T-cell (primary cell): ENCODE measurements around the gene DTL. TPM values are rescaled to one million over a fixed set of nuclear protein-coding genes. Genes with fewer than 3 reads are reported as not detected.

Experiments
- ATAC-seq, 4 experiments: fragments of 200-7000 bp in 3 of 4; fragments of 150-1000 bp in 1 of 4; cut with Tn5 transposase; replicated peaks in 1 of 4; 1 replicate in 3 of 4; 2 replicates in 1 of 4; pipeline ENCODE4 v1.10.0; 2021; ENCODE audit warnings: moderate library complexity in 3 of 4, mild to moderate bottlenecking in 2 of 4, moderate number of reproducible peaks in 1 of 4
- CTCF ChIA-PET, 2 donors: fragments of 300-600 bp; sonication (Branson Sonifier 250); formaldehyde crosslinking; loops; one replicate each; lab custom pipeline; 2022; ENCODE audit warnings: antibody characterized with exemption in 2 of 2; lab: Charles Lee
- POLR2A ChIA-PET, 2 donors: fragments of 300-600 bp; sonication (Branson Sonifier 250); formaldehyde crosslinking; loops; one replicate each; lab custom pipeline; 2022; ENCODE audit warnings: antibody characterized with exemption in 2 of 2; lab: Charles Lee
- DNase-seq, 35 experiments: peaks; one replicate each; pipeline versions ENCODE4 v3.0.0 to v3.0.0-alpha.2; 2013 to 2023
- H3K27ac ChIP-seq: one replicate; pipeline ENCODE4 v1.5.1; 2013; ENCODE audit warnings: low read length
- H3K27me3 ChIP-seq, 2 experiments: replicated peaks in 1 of 2; 1 replicate in 1 of 2; 2 replicates in 1 of 2; pipeline versions ENCODE4 v1.6.1 to v1.7.0; 2013; ENCODE audit warnings: low read length in 1 of 2, mixed read lengths in 1 of 2; ENCODE audit not compliant: control insufficient read depth in 2 of 2, insufficient read depth in 2 of 2; ENCODE audit errors: extremely low read depth in 1 of 2
- H3K36me3 ChIP-seq, 2 donors: 1 replicate in 1 of 2; 2 replicates in 1 of 2; pipeline versions ENCODE4 v1.6.1 to v1.7.0; 2013; ENCODE audit warnings: low read length in 1 of 2; ENCODE audit not compliant: control insufficient read depth in 2 of 2, insufficient read depth in 1 of 2; ENCODE audit errors: extremely low read depth in 1 of 2
- H3K4me1 ChIP-seq, 2 experiments: 1 replicate in 1 of 2; 2 replicates in 1 of 2; pipeline versions ENCODE4 v1.6.1 to v1.7.0; 2013; ENCODE audit warnings: low read length in 2 of 2, mixed read lengths in 1 of 2; ENCODE audit not compliant: insufficient read depth in 2 of 2, control insufficient read depth in 1 of 2; ENCODE audit errors: extremely low read depth in 1 of 2
- H3K4me3 ChIP-seq, 2 donors: 1 replicate in 1 of 2; 2 replicates in 1 of 2; pipeline versions ENCODE4 v1.5.1 to v1.7.0; 2013; ENCODE audit warnings: mild to moderate bottlenecking in 2 of 2, low read length in 1 of 2, moderate library complexity in 1 of 2; ENCODE audit not compliant: control insufficient read depth in 1 of 2; ENCODE audit errors: extremely low read depth in 1 of 2
- H3K9me3 ChIP-seq: 2 replicates; pipeline ENCODE4 v1.7.0; 2013
- H3K27ac Mint-ChIP-seq, 2 donors: one replicate each; pipeline ENCODE4 v1.8.0; 2020 to 2021; ENCODE audit warnings: mild to moderate bottlenecking in 2 of 2, mixed read lengths in 2 of 2
- H3K27me3 Mint-ChIP-seq, 2 donors: one replicate each; pipeline ENCODE4 v1.8.0; 2021 to 2022; ENCODE audit warnings: mixed read lengths in 2 of 2
- H3K36me3 Mint-ChIP-seq: one replicate; pipeline ENCODE4 v1.8.0; 2021; ENCODE audit warnings: mixed read lengths
- H3K4me1 Mint-ChIP-seq, 3 donors: one replicate each; pipeline ENCODE4 v1.8.0; 2020 to 2022; ENCODE audit warnings: mixed read lengths in 3 of 3, mild to moderate bottlenecking in 1 of 3
- H3K4me3 Mint-ChIP-seq, 3 donors: one replicate each; pipeline ENCODE4 v1.8.0; 2020 to 2022; ENCODE audit warnings: mild to moderate bottlenecking in 3 of 3, mixed read lengths in 3 of 3, moderate library complexity in 3 of 3
- H3K9me3 Mint-ChIP-seq, 3 donors: one replicate each; pipeline ENCODE4 v1.8.0; 2020 to 2022; ENCODE audit warnings: mixed read lengths in 3 of 3
- WGBS: methylation state at CpG from one replicate; pipeline ENCODE4 v1.1.5; 2013; ENCODE audit warnings: missing lambda C conversion rate; ENCODE audit not compliant: insufficient coverage; 5-methylcytosine and 5-hydroxymethylcytosine counted together
- total RNA-seq, 35 experiments: library from RNA in 6 of 35; stranded (reverse) in 6 of 35; fragments of 120-200 nt in 1 of 35; gene quantifications; one replicate each; pipeline versions ENCODE4 v1.2.1 to v1.2.4 and lab custom pipeline; 2013 to 2026

Gene DTL
- total RNA-seq, 5 donors from 2014 or later (not counting 1 experiment from before 2014, with no cell fraction given): 0.44 to 1.9 (median 1.2) TPM

- DNase-seq: no peak
- Histone ChIP-seq H3K9me3 (no peaks in the 10 kb centered on the region), H3K27me3 (no peaks in the 10 kb centered on the region), H3K4me1 (peaks cover 0 to 26% of the 10 kb centered on the region in 2 experiments), H3K27ac (no peak overlapping the region), H3K4me3 (no peak overlapping the region), H3K36me3 (no peaks in the 10 kb centered on the region)
- H3K36me3 Mint-ChIP-seq: peaks cover 5% of the 10 kb centered on the region
- ATAC-seq: no peak
- H3K4me1 Mint-ChIP-seq: peaks cover 0 to 9% (median 8%) of the 10 kb centered on the region in 3 donors
- POLR2A ChIA-PET: interaction anchor here in 1 of 2 donors (0.6 kb wide), 1 partner anchor 1461 kb away, joined by 9 read pairs; no protein-coding TSS in a partner anchor
- no peaks in the 10 kb centered on the region for H3K27me3 Mint-ChIP-seq
- no peak overlapping the region for H3K27ac Mint-ChIP-seq
- 100% methylated on average over 1 of the region's 3 CpGs for WGBS
- CTCF ChIA-PET: interaction anchor here in 1 of 2 donors (0.6 kb wide), 1 partner anchor 27 kb away, joined by 3 read pairs; no protein-coding TSS in a partner anchor
- H3K9me3 Mint-ChIP-seq: no peaks in the 10 kb centered on the region
- H3K4me3 Mint-ChIP-seq: no peak overlapping the region
Measured at GRCh38 chr1:212104586-212105325, 69.2 kb downstream of the DTL start.

- no peak for DNase-seq
- peaks cover 0 to 9% (median 8%) of the 10 kb centered on the region in 3 donors for H3K4me1 Mint-ChIP-seq
- CTCF ChIA-PET: interaction anchor here (0.6 kb wide), 2 partner anchors 92 to 93 kb away, joined by 3 to 4 read pairs; no protein-coding TSS in a partner anchor
- Histone ChIP-seq H3K4me3 (no peak overlapping the region), H3K9me3 (no peaks in the 10 kb centered on the region), H3K27ac (no peak overlapping the region), H3K4me1 (peaks cover 0 to 36% of the 10 kb centered on the region in 2 experiments), H3K27me3 (no peaks in the 10 kb centered on the region), H3K36me3 (no peaks in the 10 kb centered on the region)
- 83% methylated on average over 1 of the region's 1 CpG for WGBS
- POLR2A ChIA-PET: interaction anchor here (0.7 to 0.9 kb wide), 2 partner anchors 65 to 367 kb away, joined by 3 to 4 read pairs; no protein-coding TSS in a partner anchor
- H3K4me3 Mint-ChIP-seq: no peak overlapping the region
- H3K27ac Mint-ChIP-seq: no peak overlapping the region
- no peaks in the 10 kb centered on the region for H3K27me3 Mint-ChIP-seq
- no peaks in the 10 kb centered on the region for H3K9me3 Mint-ChIP-seq
- ATAC-seq: no peak
- no peaks in the 10 kb centered on the region for H3K36me3 Mint-ChIP-seq
Measured at GRCh38 chr1:212106286-212106792, 70.8 kb downstream of the DTL start.

- Histone ChIP-seq H3K36me3 (no peaks in the 10 kb centered on the region), H3K9me3 (no peaks in the 10 kb centered on the region), H3K4me1 (peaks cover 0 to 38% of the 10 kb centered on the region in 2 experiments), H3K27me3 (no peaks in the 10 kb centered on the region), H3K27ac (no peak overlapping the region), H3K4me3 (peak overlapping the region in 1 of 2 donors; percentile 23)
- peak in 1 of 4 experiments; percentile 36 for ATAC-seq
- ChIA-PET POLR2A (no interaction called here), CTCF (interaction anchor here in 1 of 2 donors (0.9 kb wide), 1 partner anchor 100 kb away, joined by 3 read pairs; no protein-coding TSS in a partner anchor)
- Mint-ChIP-seq H3K27ac (no peak overlapping the region), H3K27me3 (no peaks in the 10 kb centered on the region), H3K36me3 (no peaks in the 10 kb centered on the region), H3K4me3 (no peak overlapping the region), H3K4me1 (peaks cover 0 to 9% (median 8%) of the 10 kb centered on the region in 3 donors), H3K9me3 (no peaks in the 10 kb centered on the region)
- WGBS: no CpG with 5 or more reads among the region's 3 CpGs
- no peak for DNase-seq
Measured at GRCh38 chr1:212107481-212107880, 71.9 kb downstream of the DTL start.

- H3K4me1 Mint-ChIP-seq: peaks cover 0 to 9% (median 8%) of the 10 kb centered on the region in 3 donors
- ATAC-seq (no peak), DNase-seq (no peak)
- H3K36me3 ChIP-seq: no peaks in the 10 kb centered on the region
- CTCF ChIA-PET: interaction anchor here (0.5 to 0.9 kb wide), 3 partner anchors 11 to 243 kb away, joined by 3 to 5 read pairs (median 3); no protein-coding TSS in a partner anchor
- peaks cover 0 to 38% of the 10 kb centered on the region in 2 experiments for H3K4me1 ChIP-seq
- no peaks in the 10 kb centered on the region for H3K36me3 Mint-ChIP-seq
- no peak overlapping the region for H3K27ac ChIP-seq
- no peak overlapping the region for H3K4me3 Mint-ChIP-seq
- no peak overlapping the region for H3K27ac Mint-ChIP-seq
- no peaks in the 10 kb centered on the region for H3K9me3 ChIP-seq
- no peak overlapping the region for H3K4me3 ChIP-seq
- POLR2A ChIA-PET: no interaction called here
- H3K9me3 Mint-ChIP-seq: no peaks in the 10 kb centered on the region
- H3K27me3 ChIP-seq: no peaks in the 10 kb centered on the region
- WGBS: no CpG with 5 or more reads among the region's 1 CpG
- no peaks in the 10 kb centered on the region for H3K27me3 Mint-ChIP-seq
Measured at GRCh38 chr1:212108187-212108586, 72.6 kb downstream of the DTL start.

- WGBS: 100% methylated on average over 1 of the region's 2 CpGs
- Mint-ChIP-seq H3K27me3 (no peaks in the 10 kb centered on the region), H3K36me3 (no peaks in the 10 kb centered on the region), H3K4me3 (no peak overlapping the region), H3K27ac (no peak overlapping the region), H3K4me1 (peaks cover 0 to 9% (median 8%) of the 10 kb centered on the region in 3 donors), H3K9me3 (no peaks in the 10 kb centered on the region)
- CTCF ChIA-PET: no interaction called here
- Histone ChIP-seq H3K4me1 (peaks cover 0 to 38% of the 10 kb centered on the region in 2 experiments), H3K27ac (no peak overlapping the region), H3K9me3 (no peaks in the 10 kb centered on the region), H3K36me3 (no peaks in the 10 kb centered on the region), H3K4me3 (no peak overlapping the region), H3K27me3 (no peaks in the 10 kb centered on the region)
- no peak for DNase-seq
- POLR2A ChIA-PET: no interaction called here
- ATAC-seq: no peak
Measured at GRCh38 chr1:212108981-212109380, 73.4 kb downstream of the DTL start.

GRCh38 chr1:212109728-212110127 is 74.2 kb downstream of the DTL start:
- DNase-seq: no peak
- CTCF ChIA-PET: no interaction called here
- H3K36me3 ChIP-seq: no peaks in the 10 kb centered on the region
- H3K4me3 ChIP-seq: no peak overlapping the region
- Mint-ChIP-seq H3K9me3 (no peaks in the 10 kb centered on the region), H3K27me3 (no peaks in the 10 kb centered on the region), H3K4me1 (peaks cover 0 to 9% (median 8%) of the 10 kb centered on the region in 3 donors), H3K4me3 (no peak overlapping the region), H3K36me3 (no peaks in the 10 kb centered on the region), H3K27ac (no peak overlapping the region)
- H3K27me3 ChIP-seq: no peaks in the 10 kb centered on the region
- H3K4me1 ChIP-seq: peaks cover 0 to 38% of the 10 kb centered on the region in 2 experiments
- no peaks in the 10 kb centered on the region for H3K9me3 ChIP-seq
- ATAC-seq: no peak
- POLR2A ChIA-PET: no interaction called here
- H3K27ac ChIP-seq: no peak overlapping the region
- WGBS: no CpG with 5 or more reads among the region's 6 CpGs
